HEK293 (cell line): ENCODE results near the gene CNOT2.

Experiments used
- CTCF ChIA-PET: fragments of 350-600 bp; formaldehyde crosslinking; extraction: SDS; loops from one replicate; lab custom pipeline; 2021; ENCODE audit warnings: antibody characterized with exemption; lab: Yijun Ruan, JAX
- POLR2A ChIA-PET: fragments of 300-600 bp; formaldehyde crosslinking; extraction: SDS; loops from one replicate; lab custom pipeline; 2020; ENCODE audit warnings: antibody characterized with exemption, inconsistent platforms; lab: Yijun Ruan, JAX
- H3K27ac ChIP-seq: fragments of 200-500 bp; sonication (Bioruptor generic); 2 replicates; pipeline ENCODE4 v1.5.1; 2014; ENCODE audit warnings: low read depth, low read length, control low read depth, inconsistent platforms; ENCODE audit errors: extremely low read depth
- H3K36me3 ChIP-seq, 2 experiments: fragments of 200-500 bp in 1 of 2; sonication (Bioruptor generic) in 1 of 2; 1 replicate in 1 of 2; 2 replicates in 1 of 2; pipeline ENCODE4 v1.5.1; 2014 to 2017; ENCODE audit warnings: inconsistent platforms in 2 of 2, low read length in 2 of 2; ENCODE audit not compliant: control insufficient read depth in 2 of 2, insufficient read depth in 1 of 2
- H3K4me1 ChIP-seq: fragments of 200-500 bp; sonication (Bioruptor generic); 2 replicates; pipeline ENCODE4 v1.5.1; 2014; ENCODE audit warnings: mild to moderate bottlenecking, low read length, inconsistent platforms; ENCODE audit not compliant: control insufficient read depth, insufficient read depth
- H3K4me3 ChIP-seq: 2 replicates; pipeline ENCODE4 v1.5.1; 2011; ENCODE audit warnings: low read depth, mild to moderate bottlenecking, control low read depth, low read length, moderate library complexity
- H3K9me3 ChIP-seq: fragments of 200-500 bp; sonication (Bioruptor generic); 2 replicates; pipeline ENCODE4 v1.5.1; 2014; ENCODE audit warnings: low read depth, low read length, inconsistent platforms; ENCODE audit not compliant: control insufficient read depth, insufficient read depth
- AEBP2 ChIP-seq: fragments of 450-650 bp; formaldehyde crosslinking; IDR thresholded peaks from 2 replicates; pipeline ENCODE4 v1.5.1; 2016; ENCODE audit warnings: missing biosample characterization, missing genetic modification characterization, borderline replicate concordance
- FEZF1 ChIP-seq: fragments of 450-650 bp; formaldehyde crosslinking; IDR thresholded peaks from 2 replicates; pipeline ENCODE4 v1.5.1; 2016; ENCODE audit warnings: missing biosample characterization, missing genetic modification characterization
- GFI1B ChIP-seq: fragments of 450-650 bp; formaldehyde crosslinking; IDR thresholded peaks from 2 replicates; pipeline ENCODE4 v1.5.1; 2016; ENCODE audit warnings: missing biosample characterization, missing genetic modification characterization
- HOXC10 ChIP-seq: sonication (generic); formaldehyde crosslinking; IDR thresholded peaks from 2 replicates; pipeline ENCODE4 v1.8.1; 2023; ENCODE audit warnings: mild to moderate bottlenecking, missing genetic modification reagents
- HOXD13 ChIP-seq: sonication (generic); formaldehyde crosslinking; IDR thresholded peaks from 2 replicates; pipeline ENCODE4 v1.8.0; 2022; ENCODE audit warnings: missing genetic modification reagents, borderline replicate concordance
- IKZF3 ChIP-seq: fragments of 450-650 bp; IDR thresholded peaks from 2 replicates; pipeline ENCODE4 v1.5.0; 2018; ENCODE audit warnings: missing biosample characterization, mild to moderate bottlenecking, missing genetic modification characterization, moderate library complexity
- PRDM10 ChIP-seq: fragments of 450-650 bp; formaldehyde crosslinking; IDR thresholded peaks from 2 replicates; pipeline ENCODE4 v1.5.1; 2016; ENCODE audit warnings: missing biosample characterization, missing genetic modification characterization
- ZBTB11 ChIP-seq: fragments of 450-650 bp; formaldehyde crosslinking; conservative IDR thresholded peaks from 2 replicates; pipeline ENCODE4 v1.5.1; 2016; ENCODE audit warnings: low read depth, missing biosample characterization, missing genetic modification characterization
- ZBTB8A ChIP-seq: fragments of 450-650 bp; formaldehyde crosslinking; IDR thresholded peaks from 2 replicates; pipeline ENCODE4 v1.5.1; 2016; ENCODE audit warnings: missing biosample characterization, missing genetic modification characterization
- ZNF112 ChIP-seq: fragments of 450-650 bp; formaldehyde crosslinking; IDR thresholded peaks from 2 replicates; pipeline ENCODE4 v1.5.0; 2017; ENCODE audit warnings: missing biosample characterization, missing genetic modification characterization
- ZNF132 ChIP-seq: fragments of 450-650 bp; formaldehyde crosslinking; IDR thresholded peaks from 2 replicates; pipeline ENCODE4 v1.5.1; 2017; ENCODE audit warnings: missing biosample characterization, missing genetic modification characterization, borderline replicate concordance
- ZNF2 ChIP-seq: fragments of 450-650 bp; formaldehyde crosslinking; IDR thresholded peaks from 2 replicates; pipeline ENCODE4 v1.5.1; 2016; ENCODE audit warnings: missing biosample characterization, missing genetic modification characterization
- ZNF311 ChIP-seq: fragments of 450-650 bp; formaldehyde crosslinking; IDR thresholded peaks from 2 replicates; pipeline ENCODE4 v1.5.1; 2017; ENCODE audit warnings: missing biosample characterization, missing genetic modification characterization, borderline replicate concordance
- ZNF362 ChIP-seq: fragments of 450-650 bp; formaldehyde crosslinking; IDR thresholded peaks from 2 replicates; pipeline ENCODE4 v1.5.1; 2016; ENCODE audit warnings: missing biosample characterization, missing genetic modification characterization
- ZNF529 ChIP-seq: fragments of 450-650 bp; formaldehyde crosslinking; IDR thresholded peaks from 2 replicates; pipeline ENCODE4 v1.5.1; 2017; ENCODE audit warnings: missing genetic modification characterization, missing biosample characterization; ENCODE audit not compliant: insufficient replicate concordance
- ZNF544 ChIP-seq: fragments of 450-650 bp; formaldehyde crosslinking; IDR thresholded peaks from 2 replicates; pipeline ENCODE4 v1.5.0; 2017; ENCODE audit warnings: missing biosample characterization, missing genetic modification characterization
- ZNF548 ChIP-seq: fragments of 450-650 bp; formaldehyde crosslinking; IDR thresholded peaks from 2 replicates; pipeline ENCODE4 v1.5.1; 2016; ENCODE audit warnings: missing biosample characterization, missing genetic modification characterization
- ZNF555 ChIP-seq: fragments of 450-650 bp; formaldehyde crosslinking; conservative IDR thresholded peaks from 2 replicates; pipeline ENCODE4 v1.5.1; 2017; ENCODE audit warnings: missing biosample characterization, mild to moderate bottlenecking, missing genetic modification characterization, inconsistent platforms
- ZNF558 ChIP-seq: fragments of 450-650 bp; formaldehyde crosslinking; IDR thresholded peaks from 2 replicates; pipeline ENCODE4 v1.5.1; 2016; ENCODE audit warnings: missing biosample characterization, missing genetic modification characterization
- ZNF600 ChIP-seq: fragments of 450-650 bp; formaldehyde crosslinking; IDR thresholded peaks from 2 replicates; pipeline ENCODE4 v1.5.1; 2016; ENCODE audit warnings: missing biosample characterization, missing genetic modification characterization
- ZNF623 ChIP-seq: fragments of 450-650 bp; formaldehyde crosslinking; IDR thresholded peaks from 2 replicates; pipeline ENCODE4 v1.5.1; 2016; ENCODE audit warnings: missing biosample characterization, missing genetic modification characterization
- ZNF639 ChIP-seq: fragments of 450-650 bp; formaldehyde crosslinking; IDR thresholded peaks from 2 replicates; pipeline ENCODE4 v1.5.1; 2016; ENCODE audit warnings: missing biosample characterization, missing genetic modification characterization
- ZNF654 ChIP-seq: fragments of 450-650 bp; formaldehyde crosslinking; IDR thresholded peaks from 2 replicates; pipeline ENCODE4 v1.5.1; 2016; ENCODE audit warnings: low read depth, missing biosample characterization, missing genetic modification characterization
- ZNF664 ChIP-seq: fragments of 450-650 bp; formaldehyde crosslinking; IDR thresholded peaks from 2 replicates; pipeline ENCODE4 v1.5.1; 2016; ENCODE audit warnings: missing biosample characterization, missing genetic modification characterization
- ZNF677 ChIP-seq: fragments of 450-650 bp; IDR thresholded peaks from 2 replicates; pipeline ENCODE4 v1.5.0; 2018; ENCODE audit warnings: missing biosample characterization, mild to moderate bottlenecking, missing genetic modification characterization, moderate library complexity
- ZNF707 ChIP-seq: fragments of 450-650 bp; formaldehyde crosslinking; IDR thresholded peaks from 2 replicates; pipeline ENCODE4 v1.5.1; 2016; ENCODE audit warnings: missing biosample characterization, missing genetic modification characterization
- ZSCAN4 ChIP-seq: fragments of 450-650 bp; formaldehyde crosslinking; IDR thresholded peaks from 2 replicates; pipeline ENCODE4 v1.5.1; 2017; ENCODE audit warnings: missing biosample characterization, missing genetic modification characterization

The CNOT2 gene

GRCh38 chr12:70314145-70314544 is 70.9 kb downstream of the CNOT2 start (continued):
- TF ChIP-seq ZBTB11 (tag by site-specific recombination): no peak
- no peak for TF ChIP-seq ZNF664 (tag by site-specific recombination)
- no peak for TF ChIP-seq HOXD13 (CRISPR knock-in tag)
- TF ChIP-seq FEZF1 (tag by site-specific recombination): no peak
- no peak for TF ChIP-seq ZNF623
- no peak for TF ChIP-seq PRDM10 (tag by site-specific recombination)
- TF ChIP-seq ZNF311 (tag by site-specific recombination): no peak
- TF ChIP-seq AEBP2: no peak
- no peak for TF ChIP-seq ZNF529 (tag by site-specific recombination)
- no peak for TF ChIP-seq ZNF639 (tag by site-specific recombination)
- TF ChIP-seq ZNF548: no peak

- CTCF ChIA-PET: interaction anchor here (0.5 kb wide), 1 partner anchor 162 kb away, joined by 3 read pairs; no protein-coding TSS in a partner anchor
Measured at GRCh38 chr12:70317781-70318180, 74.5 kb downstream of the CNOT2 start.

More at GRCh38 chr12:70317781-70318180, 74.5 kb downstream of the CNOT2 start:
- H3K9me3 ChIP-seq: no peaks in the 10 kb centered on the region
- POLR2A ChIA-PET: no interaction called here
- H3K27ac ChIP-seq: no peak overlapping the region
- TF ChIP-seq ZNF544 (tag by site-specific recombination) (no peak), ZNF654 (tag by site-specific recombination) (no peak), ZNF707 (tag by site-specific recombination) (no peak), IKZF3 (no peak), ZBTB8A (tag by site-specific recombination) (no peak), ZNF112 (tag by site-specific recombination) (no peak), ZNF555 (tag by site-specific recombination) (no peak), ZNF362 (tag by site-specific recombination) (no peak), ZNF2 (tag by site-specific recombination) (no peak), ZNF558 (tag by site-specific recombination) (no peak), ZNF677 (tag by site-specific recombination) (no peak), ZNF600 (tag by site-specific recombination) (no peak), ZSCAN4 (tag by site-specific recombination) (no peak), GFI1B (tag by site-specific recombination) (no peak), HOXC10 (no peak), ZNF132 (tag by site-specific recombination) (no peak)
- TF ChIP-seq, all 188 proteins: peak for 0
- Histone ChIP-seq H3K4me1 (no peaks in the 10 kb centered on the region), H3K4me3 (no peak overlapping the region), H3K36me3 (peaks cover 0 to 5% of the 10 kb centered on the region in 2 experiments; a peak in 1 of 3 replicates)
